ENCODE data around the gene SMARCB1.

DNA sequence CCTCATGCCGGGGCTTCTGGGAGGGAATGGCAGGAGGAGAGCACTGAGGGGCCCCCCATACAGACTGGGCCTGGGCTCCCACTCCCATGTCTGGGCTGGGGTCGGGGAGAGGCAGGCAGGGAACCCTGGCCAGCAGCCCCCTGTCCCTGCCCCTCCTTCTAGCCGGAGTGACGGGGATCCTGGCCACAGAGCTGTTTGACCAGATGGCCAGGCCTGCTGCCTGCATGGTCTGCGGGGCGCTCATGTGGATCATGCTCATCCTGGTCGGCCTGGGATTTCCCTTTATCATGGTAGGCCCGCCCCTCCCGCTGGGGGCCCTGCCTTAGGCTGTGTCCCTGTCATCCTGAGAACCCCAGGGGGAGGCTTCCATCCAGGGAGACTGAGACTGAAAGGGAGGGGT, 97.4 kb downstream of the SMARCB1 start:
- TF ChIP-seq, protein P1, sequence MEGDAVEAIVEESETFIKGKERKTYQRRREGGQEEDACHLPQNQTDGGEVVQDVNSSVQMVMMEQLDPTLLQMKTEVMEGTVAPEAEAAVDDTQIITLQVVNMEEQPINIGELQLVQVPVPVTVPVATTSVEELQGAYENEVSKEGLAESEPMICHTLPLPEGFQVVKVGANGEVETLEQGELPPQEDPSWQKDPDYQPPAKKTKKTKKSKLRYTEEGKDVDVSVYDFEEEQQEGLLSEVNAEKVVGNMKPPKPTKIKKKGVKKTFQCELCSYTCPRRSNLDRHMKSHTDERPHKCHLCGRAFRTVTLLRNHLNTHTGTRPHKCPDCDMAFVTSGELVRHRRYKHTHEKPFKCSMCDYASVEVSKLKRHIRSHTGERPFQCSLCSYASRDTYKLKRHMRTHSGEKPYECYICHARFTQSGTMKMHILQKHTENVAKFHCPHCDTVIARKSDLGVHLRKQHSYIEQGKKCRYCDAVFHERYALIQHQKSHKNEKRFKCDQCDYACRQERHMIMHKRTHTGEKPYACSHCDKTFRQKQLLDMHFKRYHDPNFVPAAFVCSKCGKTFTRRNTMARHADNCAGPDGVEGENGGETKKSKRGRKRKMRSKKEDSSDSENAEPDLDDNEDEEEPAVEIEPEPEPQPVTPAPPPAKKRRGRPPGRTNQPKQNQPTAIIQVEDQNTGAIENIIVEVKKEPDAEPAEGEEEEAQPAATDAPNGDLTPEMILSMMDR (IDR thresholded peaks at IDR 0.05), result no peak
- no peak for TF ChIP-seq POLR2A (IDR thresholded peaks at IDR 0.05)
